Psoas muscle (tissue), 8 donors: Measurements from ENCODE around the gene ABHD2. TPM values are rescaled to one million over a fixed set of nuclear protein-coding genes. Genes with fewer than 3 reads are reported as not detected.
"Not testable (repeated sequence)": the region's sequence is repeated elsewhere in the genome, so short reads cannot be mapped to it uniquely, and the experiment has no call there.

Source experiments
- ATAC-seq, 4 donors: fragments of 200-7000 bp; cut with Tn5 transposase; one replicate each; pipeline ENCODE4 v1.9.1; 2020; ENCODE audit warnings: moderate library complexity in 3 of 4, mild to moderate bottlenecking in 2 of 4
- DNase-seq, 2 donors: peaks; one replicate each; pipeline ENCODE4 v3.0.0-alpha.2; 2020
- H3K27ac ChIP-seq: fragments of 200-600 bp; one replicate; pipeline ENCODE4 v1.8.0; 2022
- H3K27me3 ChIP-seq, 3 donors: fragments of 200-600 bp in 1 of 3; one replicate each; pipeline versions ENCODE4 v1.6.1 to v1.8.0; 2013 to 2022; ENCODE audit warnings: low read length in 2 of 3, mild to moderate bottlenecking in 2 of 3, moderate library complexity in 1 of 3; ENCODE audit not compliant: insufficient read depth in 3 of 3
- H3K36me3 ChIP-seq, 2 donors: fragments of 200-600 bp in 1 of 2; one replicate each; pipeline versions ENCODE4 v1.6.1 to v1.8.0; 2013 to 2022; ENCODE audit warnings: low read depth in 1 of 2, mild to moderate bottlenecking in 1 of 2, moderate library complexity in 1 of 2; ENCODE audit not compliant: insufficient read depth in 1 of 2
- H3K4me1 ChIP-seq: fragments of 200-600 bp; one replicate; pipeline ENCODE4 v1.8.0; 2022
- H3K4me3 ChIP-seq: fragments of 200-600 bp; one replicate; pipeline ENCODE4 v1.8.0; 2022; ENCODE audit warnings: mild to moderate bottlenecking
- H3K9me3 ChIP-seq: fragments of 200-600 bp; one replicate; pipeline ENCODE4 v1.8.0; 2022
- WGBS, 3 donors: extraction: QIAGEN DNeasy Blood & Tissue Kit; methylation state at CpG; one replicate each; pipeline versions ENCODE4 v1.1.6 to v1.1.7; 2013; 5-methylcytosine and 5-hydroxymethylcytosine counted together
- intact Hi-C, 2 donors: fragments of 100-400 bp; cut with DNase I; formaldehyde crosslinking; loops; one replicate each; pipeline versions ENCODE4 v1.11.0 to v1.14.2; 2022
- polyA plus RNA-seq, 3 donors: library from polyadenylated mRNA; stranded (reverse); fragments of 200-250 nt; gene quantifications; one replicate each; pipeline ENCODE4 v1.2.3, GENCODE V29; 2013
- total RNA-seq, 4 donors: library from RNA; stranded (reverse); fragmentation: NEBNext Ultra II Directional in 2 of 4; extraction: Animal tissue kit (Norgen Biotek cat#: 25700) in 2 of 4; gene quantifications; one replicate each; pipeline versions ENCODE4 v1.2.1 to v1.2.4, GENCODE V29; 2021 to 2023
- TF ChIP-seq, protein P1 (sequence below): fragments of 200-600 bp; IDR thresholded peaks from one replicate; pipeline ENCODE4 v1.8.0; 2022; ENCODE audit warnings: antibody characterized with exemption
- donor health status: healthy with polysubstance abuse.
- donor health status: DM: no; HTN: no; CAD: no; lungs with moderate emphysema.
- donor health status: Bipolar disorder and iron deficiency.
- donor health status: healthy.
- donor health status: DM: yes; HTN: yes; CAD: no.
- donor health status: DM: no; HTN: no; CAD: no.
- donor health status: DM: no; HTN: no; CAD: no.
- donor health status: DM: yes; HTN: yes; CAD: no.

The ABHD2 gene
- total and polyA plus RNA-seq, 7 donors = 10.8 to 215 (median 66.1) TPM

DNA sequence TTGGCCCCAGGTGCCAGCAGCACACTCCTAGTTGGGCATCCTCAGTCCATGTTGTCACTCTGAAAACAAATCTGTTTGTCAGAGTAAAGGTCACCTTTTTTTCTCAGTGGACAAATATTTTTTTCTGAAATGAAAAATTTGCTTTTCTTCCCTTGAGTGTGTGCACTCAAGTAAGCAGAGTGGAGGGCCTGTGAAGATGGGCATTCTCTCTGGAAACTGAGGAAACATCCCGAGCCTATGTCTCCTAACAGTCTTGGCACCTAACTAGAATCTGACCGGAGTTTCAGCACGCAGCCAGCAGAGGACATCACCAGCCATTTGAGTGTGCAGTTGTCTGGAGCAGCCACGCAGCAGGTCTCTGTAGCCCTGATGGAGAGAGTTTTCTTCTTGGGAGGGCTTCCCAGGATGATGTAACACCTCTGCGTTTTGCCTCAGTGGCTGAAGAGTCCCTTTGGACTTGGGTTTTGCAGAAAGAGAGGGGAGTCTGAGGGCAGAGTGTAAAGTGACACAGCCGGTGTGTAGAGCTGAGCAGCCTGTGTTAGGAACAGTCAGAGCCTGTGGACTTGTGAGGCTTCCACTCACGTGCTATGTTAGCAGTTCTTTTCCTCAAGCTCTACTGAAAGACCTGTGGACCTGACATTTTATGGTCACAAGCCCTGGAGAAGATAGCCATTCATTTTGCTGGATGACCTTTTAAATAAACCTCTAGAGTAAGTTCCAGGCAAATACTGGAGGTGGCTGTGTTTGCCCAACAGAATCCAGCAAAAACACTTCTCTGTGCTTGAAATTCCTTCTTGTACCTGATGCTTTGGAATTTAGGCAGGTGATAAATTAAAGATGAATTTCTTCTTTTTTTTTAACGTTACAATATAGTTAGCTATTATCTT is 51.6 kb downstream of the ABHD2 start:
- TF ChIP-seq, protein P1, sequence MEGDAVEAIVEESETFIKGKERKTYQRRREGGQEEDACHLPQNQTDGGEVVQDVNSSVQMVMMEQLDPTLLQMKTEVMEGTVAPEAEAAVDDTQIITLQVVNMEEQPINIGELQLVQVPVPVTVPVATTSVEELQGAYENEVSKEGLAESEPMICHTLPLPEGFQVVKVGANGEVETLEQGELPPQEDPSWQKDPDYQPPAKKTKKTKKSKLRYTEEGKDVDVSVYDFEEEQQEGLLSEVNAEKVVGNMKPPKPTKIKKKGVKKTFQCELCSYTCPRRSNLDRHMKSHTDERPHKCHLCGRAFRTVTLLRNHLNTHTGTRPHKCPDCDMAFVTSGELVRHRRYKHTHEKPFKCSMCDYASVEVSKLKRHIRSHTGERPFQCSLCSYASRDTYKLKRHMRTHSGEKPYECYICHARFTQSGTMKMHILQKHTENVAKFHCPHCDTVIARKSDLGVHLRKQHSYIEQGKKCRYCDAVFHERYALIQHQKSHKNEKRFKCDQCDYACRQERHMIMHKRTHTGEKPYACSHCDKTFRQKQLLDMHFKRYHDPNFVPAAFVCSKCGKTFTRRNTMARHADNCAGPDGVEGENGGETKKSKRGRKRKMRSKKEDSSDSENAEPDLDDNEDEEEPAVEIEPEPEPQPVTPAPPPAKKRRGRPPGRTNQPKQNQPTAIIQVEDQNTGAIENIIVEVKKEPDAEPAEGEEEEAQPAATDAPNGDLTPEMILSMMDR = peak; percentile 12
- Histone ChIP-seq H3K4me3 (no peak overlapping the region), H3K27ac (peak overlapping the region; percentile 44), H3K4me1 (peaks cover 86% of the 10 kb centered on the region), H3K9me3 (no peaks in the 10 kb centered on the region), H3K36me3 (peaks cover 6 to 41% of the 10 kb centered on the region in 2 donors), H3K27me3 (no peaks in the 10 kb centered on the region)
- ATAC-seq = peak in 3 of 4 donors; percentile 24 to 39 (median 31)
- intact Hi-C loops = no loop called here
- peak in 1 of 2 donors; percentile 70 for DNase-seq
- WGBS, 3 donors = 34 to 54% (median 39%) methylated on average over 8 of the region's 8 CpGs

GRCh38 chr15:89140595-89140994 is 52.3 kb downstream of the ABHD2 start:
- H3K4me1 ChIP-seq = peaks cover 94% of the 10 kb centered on the region
- H3K4me3 ChIP-seq = no peak overlapping the region
- no peak for ATAC-seq
- TF ChIP-seq, protein P1 = no peak
- H3K27me3 ChIP-seq = no peaks in the 10 kb centered on the region
- 75 to 80% (median 79%) methylated on average over 4 of the region's 4 CpGs for WGBS, 3 donors
- no peak for DNase-seq
- no peaks in the 10 kb centered on the region for H3K9me3 ChIP-seq
- no peak overlapping the region for H3K27ac ChIP-seq
- intact Hi-C loops = no loop called here
- peaks cover 6 to 39% of the 10 kb centered on the region in 2 donors for H3K36me3 ChIP-seq

GRCh38 chr15:89141159-89141558 is 52.9 kb downstream of the ABHD2 start:
- ATAC-seq, intact Hi-C loops, H3K9me3 ChIP-seq, DNase-seq, H3K4me3 ChIP-seq, H3K27me3 ChIP-seq, H3K27ac ChIP-seq: not testable (repeated sequence)
- peaks cover 6 to 38% of the 10 kb centered on the region in 2 donors for H3K36me3 ChIP-seq
- peaks cover 96% of the 10 kb centered on the region for H3K4me1 ChIP-seq
- WGBS, 3 donors = 74 to 96% (median 78%) methylated on average over 10 of the region's 10 CpGs

- Histone ChIP-seq H3K4me1 (peaks cover 88% of the 10 kb centered on the region), H3K27ac (no peak overlapping the region), H3K9me3 (no peaks in the 10 kb centered on the region), H3K4me3 (no peak overlapping the region), H3K36me3 (peaks cover 6 to 41% of the 10 kb centered on the region in 2 donors), H3K27me3 (no peaks in the 10 kb centered on the region)
- 46 to 70% (median 51%) methylated on average over 2 of the region's 2 CpGs for whole genome bisulfite sequencing, 3 donors
- intact Hi-C loops = no loop called here
- DNase-seq (no peak), ATAC-seq (peak; percentile 13 to 28 (median 20))
- TF ChIP-seq, protein P1 = no peak
Observed at GRCh38 chr15:89141885-89142284, 53.6 kb downstream of the ABHD2 start.

GRCh38 chr15:89142423-89142822 is 54.2 kb downstream of the ABHD2 start:
- DNase-seq (no peak), ATAC-seq (no peak)
- Histone ChIP-seq H3K9me3 (no peaks in the 10 kb centered on the region), H3K27ac (no peak overlapping the region), H3K27me3 (no peaks in the 10 kb centered on the region), H3K4me3 (no peak overlapping the region), H3K4me1 (peaks cover 83% of the 10 kb centered on the region), H3K36me3 (peaks cover 6 to 43% of the 10 kb centered on the region in 2 donors)
- TF ChIP-seq, protein P1 = no peak
- intact Hi-C loops = no loop called here
- 58 to 68% (median 59%) methylated on average over 5 of the region's 5 CpGs for WGBS, 3 donors
